ENCODE measurements around the gene MACF1.
"Not testable (repeated sequence)": the region's sequence is repeated elsewhere in the genome, so short reads cannot be mapped to it uniquely, and the experiment has no call there.

The MACF1 gene

DNA sequence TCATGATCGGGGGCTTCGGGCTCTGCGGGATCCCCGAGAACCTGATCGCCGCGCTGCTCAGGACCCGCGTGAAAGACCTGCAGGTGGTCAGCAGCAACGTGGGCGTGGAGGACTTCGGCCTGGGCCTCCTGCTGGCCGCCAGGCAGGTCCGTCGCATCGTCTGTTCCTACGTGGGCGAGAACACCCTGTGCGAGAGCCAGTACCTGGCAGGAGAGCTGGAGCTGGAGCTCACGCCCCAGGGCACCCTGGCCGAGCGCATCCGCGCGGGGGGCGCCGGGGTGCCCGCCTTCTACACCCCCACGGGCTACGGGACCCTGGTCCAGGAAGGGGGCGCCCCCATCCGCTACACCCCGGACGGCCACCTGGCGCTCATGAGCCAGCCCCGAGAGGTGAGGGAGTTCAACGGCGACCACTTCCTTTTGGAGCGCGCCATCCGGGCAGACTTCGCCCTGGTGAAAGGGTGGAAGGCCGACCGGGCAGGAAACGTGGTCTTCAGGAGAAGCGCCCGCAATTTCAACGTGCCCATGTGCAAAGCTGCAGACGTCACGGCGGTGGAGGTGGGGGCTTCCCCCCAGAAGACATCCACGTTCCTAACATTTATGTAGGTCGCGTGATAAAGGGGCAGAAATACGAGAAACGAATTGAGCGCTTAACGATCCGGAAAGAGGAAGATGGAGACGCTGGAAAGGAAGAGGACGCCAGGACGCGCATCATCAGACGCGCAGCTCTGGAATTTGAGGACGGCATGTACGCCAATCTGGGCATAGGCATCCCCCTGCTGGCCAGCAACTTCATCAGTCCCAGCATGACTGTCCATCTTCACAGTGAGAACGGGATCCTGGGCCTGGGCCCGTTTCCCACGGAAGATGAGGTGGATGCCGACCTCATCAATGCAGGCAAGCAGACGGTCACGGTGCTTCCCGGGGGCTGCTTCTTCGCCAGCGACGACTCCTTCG, 310.9 kb downstream of the MACF1 start:
- not testable (repeated sequence) for DNase-seq

DNA sequence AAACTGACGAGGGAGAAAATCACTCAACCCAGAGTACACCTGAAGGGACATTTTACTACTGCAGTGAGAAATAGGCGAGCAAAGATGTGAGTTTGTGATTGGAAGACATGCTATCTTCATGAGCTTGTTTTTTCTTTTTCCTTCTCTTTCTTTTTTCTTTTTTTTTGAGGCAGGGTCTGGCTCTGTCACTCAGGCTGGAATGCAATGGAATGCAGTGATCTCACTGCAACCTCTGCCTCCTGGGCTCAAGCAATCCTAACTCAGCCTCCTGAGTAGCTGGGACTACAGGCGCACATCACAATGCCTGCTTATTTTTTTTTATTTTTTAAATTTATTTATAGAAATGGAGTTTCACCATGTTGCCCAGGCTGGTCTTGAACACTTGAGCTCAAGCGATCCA, 312.3 kb downstream of the MACF1 start:
- DNase-seq, result not testable (repeated sequence)

DNA sequence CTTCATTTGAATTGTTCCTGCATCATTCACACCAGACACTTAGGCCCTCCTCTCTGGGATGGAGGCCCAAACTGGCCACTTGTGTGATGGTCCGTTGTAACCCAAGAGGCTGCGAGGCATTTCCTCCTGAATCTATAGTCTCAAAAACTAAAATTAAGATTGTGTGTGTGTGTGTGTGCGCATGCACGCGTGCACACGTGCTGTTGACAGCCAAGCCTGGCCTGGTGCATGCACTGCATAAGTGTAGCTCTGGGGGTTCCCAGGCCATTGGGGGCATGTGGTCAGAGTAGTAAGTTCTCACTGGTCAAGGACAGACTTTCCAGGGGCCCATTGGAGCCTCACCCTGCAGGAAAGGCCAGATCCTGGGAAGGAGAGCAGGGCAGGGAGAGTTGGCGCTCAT, 313.4 kb downstream of the MACF1 start:
- DNase-seq, result not testable (repeated sequence)

DNA sequence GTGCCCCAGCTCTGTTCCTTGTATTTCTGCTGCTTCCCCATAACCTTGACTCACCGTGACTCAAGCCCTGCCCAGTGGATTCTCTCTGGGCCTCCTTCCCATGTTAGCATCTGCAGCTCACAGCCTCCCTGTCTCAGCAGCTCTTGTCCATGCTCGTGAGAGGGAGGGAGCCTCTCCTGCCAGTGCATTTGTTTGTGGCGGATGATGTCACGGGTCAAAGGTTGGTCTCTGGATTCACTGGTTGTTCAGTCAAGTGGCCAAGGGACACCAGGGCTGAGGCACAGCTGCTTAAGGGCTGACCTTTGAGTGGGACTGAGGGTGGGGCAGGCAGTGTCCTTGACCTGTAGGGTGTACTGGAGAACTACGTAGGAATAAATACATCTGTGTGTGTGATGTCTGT, 314.9 kb downstream of the MACF1 start:
- DNase-seq, result not testable (repeated sequence)

DNA sequence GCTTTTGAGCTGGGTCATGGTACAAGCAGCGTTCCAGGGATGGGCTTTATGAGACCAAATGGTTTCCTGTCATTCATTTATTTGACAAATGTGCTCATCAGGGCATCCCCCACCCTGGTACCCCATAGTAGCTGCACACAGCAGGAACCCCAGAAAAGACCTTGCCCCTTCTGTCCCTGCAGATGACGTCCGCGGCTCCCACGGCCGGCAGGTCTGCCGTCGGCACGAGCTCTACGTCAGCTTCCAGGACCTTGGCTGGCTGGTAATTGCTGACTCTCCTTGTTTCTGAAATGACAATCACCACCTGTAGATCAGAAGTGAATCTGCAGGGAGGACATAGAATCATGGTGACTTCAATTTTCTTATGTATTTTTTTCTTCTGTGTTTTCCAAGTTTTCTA, 317.7 kb downstream of the MACF1 start:
- DNase-seq, result not testable (repeated sequence)

DNA sequence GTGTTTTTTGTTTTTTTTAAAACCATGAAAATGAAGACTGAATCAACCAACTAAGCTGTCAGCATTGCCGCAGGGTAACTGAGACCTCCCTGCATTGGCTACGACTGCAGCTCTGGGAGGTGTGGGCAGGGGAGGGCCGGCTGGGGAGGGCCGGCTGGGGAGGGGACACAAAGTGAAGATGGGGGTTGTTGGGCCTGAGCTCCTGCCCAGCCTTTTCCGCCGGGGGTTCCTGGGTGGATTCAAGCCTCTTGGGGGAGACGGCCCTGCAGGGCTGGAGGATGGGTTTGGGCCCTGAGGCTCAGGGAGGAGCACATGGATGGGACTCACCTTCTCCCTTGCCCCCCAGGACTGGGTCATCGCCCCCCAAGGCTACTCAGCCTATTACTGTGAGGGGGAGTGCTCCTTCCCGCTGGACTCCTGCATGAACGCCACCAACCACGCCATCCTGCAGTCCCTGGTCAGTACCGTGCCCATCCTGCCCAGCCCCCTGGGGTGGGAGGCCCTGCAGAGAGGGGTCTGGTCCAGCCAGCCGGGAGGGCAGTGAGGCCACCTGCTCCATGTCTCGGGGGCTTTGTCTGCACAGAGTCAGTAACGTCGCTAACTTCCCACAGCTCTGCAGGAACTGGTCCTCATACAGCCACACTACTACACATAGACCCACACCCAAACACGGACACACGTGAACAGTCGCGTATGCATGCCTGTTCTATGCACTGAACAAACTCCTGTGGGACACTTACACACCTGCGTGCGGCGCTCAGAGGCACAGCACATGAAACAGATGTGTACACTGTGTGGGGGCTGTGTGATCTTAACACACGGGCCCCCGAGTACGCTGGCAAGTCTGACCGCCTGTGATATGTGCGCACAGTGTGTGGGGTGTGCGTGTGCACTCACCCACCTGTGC, 318.4 kb downstream of the MACF1 start:
- no peak for DNase-seq

DNA sequence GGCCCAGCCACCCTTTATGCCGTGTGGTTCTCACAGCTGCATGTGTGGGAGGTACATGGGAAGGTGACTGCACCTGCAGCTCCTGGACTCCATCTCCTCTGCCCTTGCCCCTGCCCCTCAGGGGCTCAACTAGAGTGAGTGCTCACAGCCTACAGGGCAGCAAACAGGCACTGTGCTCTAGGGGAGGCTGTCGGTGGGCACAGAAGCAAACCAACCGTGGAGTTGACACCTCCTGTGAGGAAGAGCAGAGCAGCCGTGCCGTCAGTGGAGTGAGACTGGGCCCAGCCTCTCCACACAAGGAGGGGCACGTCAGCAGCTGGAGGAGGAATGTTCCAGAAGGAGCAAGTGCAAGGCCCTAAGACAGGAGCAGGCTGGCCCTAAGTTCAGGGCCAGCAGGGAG, 319.7 kb downstream of the MACF1 start:
- no peak for DNase-seq

DNA sequence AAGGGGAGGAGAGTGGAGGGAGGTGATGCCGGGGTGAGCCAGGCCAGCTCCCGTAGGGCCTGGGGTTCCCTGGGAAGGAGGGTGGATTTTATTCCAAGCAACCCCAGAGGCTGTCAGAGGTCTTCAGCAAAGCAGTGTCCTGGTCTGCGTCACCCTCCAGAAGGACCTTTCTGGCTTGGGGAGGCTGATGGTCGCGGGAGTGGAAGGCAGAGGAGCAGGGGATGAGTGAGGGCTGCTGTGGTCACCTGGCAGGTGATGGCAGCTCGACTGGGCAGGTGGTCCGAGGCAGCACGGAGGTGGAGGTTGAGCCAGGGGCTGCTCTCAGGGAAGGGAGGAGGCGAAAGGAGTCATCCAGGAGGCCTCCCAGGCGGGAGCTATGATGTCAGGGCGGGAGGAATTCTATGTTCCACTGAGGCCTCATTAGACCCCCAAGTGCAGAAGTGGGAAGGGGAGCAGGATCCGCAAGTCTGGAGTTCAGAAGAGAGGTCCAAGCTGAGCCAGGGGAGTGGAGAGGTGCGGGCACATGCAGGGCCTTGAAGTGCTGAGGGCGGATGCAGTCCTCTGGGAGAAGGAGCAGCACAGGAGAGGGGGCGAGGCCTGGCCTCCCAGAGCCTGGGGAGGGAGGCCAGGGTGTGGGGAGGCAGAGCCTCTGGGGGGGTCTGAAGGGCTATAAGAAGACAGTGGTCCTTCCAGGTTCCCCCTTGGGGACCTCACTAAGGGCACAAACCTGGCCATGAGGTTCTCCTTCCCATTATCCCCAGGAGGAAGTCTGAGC, 320.3 kb downstream of the MACF1 start:
- DNase-seq, result no peak

DNA sequence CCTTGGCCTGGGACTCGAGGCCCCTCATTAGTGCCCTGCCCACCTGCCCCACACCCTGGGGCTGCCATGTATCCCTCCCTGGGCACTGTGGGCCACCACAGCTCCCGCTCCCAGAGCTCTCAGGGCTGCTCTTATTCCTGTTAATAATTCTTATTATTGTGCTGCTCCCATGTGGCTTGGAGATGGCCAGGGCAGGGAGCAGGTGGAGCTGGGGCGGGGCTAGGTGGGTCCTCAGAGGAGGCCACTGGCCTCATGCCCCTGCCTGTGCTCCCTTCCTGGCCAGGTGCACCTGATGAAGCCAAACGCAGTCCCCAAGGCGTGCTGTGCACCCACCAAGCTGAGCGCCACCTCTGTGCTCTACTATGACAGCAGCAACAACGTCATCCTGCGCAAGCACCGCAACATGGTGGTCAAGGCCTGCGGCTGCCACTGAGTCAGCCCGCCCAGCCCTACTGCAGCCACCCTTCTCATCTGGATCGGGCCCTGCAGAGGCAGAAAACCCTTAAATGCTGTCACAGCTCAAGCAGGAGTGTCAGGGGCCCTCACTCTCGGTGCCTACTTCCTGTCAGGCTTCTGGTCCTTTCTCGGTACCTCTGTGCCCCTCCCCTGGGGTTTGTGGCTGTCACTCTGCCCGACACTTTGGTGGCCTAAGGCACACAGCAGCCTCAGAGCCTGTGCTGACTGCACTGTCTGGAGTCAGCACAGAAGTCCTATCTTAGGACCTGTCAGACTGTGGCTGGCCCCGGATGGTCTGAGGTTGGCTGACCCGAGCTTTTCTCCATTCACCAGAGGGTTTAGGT, 321.1 kb downstream of the MACF1 start:
- DNase-seq, result no peak

DNA sequence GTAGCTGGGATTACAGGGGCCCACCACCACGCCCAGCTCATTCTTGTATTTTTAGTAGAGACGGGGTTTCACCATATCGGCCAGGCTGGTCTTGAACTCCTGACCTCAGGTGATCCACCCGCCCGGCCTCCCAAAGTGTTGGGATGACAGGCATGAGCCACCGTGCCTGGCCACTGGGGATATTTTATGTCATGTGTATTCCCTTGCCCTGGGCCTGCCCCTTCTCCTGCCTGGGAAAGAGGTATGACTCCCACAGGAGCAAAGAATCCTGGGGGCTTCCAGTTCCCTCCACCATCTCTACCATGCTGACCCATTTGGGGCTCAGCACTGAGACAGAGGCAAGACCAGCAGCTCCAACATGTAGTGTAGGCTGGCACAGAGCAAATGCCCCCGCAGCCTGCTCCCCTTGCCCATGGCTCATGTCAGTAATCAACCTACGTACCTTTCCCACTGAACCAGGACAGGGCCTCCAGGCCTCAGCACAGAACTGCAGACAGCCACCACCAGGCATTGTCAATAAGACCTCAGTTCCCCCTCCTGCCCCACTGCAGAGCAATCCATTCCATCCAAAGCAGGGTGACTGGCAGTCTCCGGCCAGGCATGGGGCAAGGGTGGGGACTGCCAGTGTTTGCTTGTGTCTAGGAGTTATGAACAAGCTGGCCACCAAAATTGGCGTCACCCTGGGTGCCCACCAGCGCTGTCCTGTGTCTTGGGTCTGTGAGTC, 322.1 kb downstream of the MACF1 start:
- DNase-seq, result no peak

DNA sequence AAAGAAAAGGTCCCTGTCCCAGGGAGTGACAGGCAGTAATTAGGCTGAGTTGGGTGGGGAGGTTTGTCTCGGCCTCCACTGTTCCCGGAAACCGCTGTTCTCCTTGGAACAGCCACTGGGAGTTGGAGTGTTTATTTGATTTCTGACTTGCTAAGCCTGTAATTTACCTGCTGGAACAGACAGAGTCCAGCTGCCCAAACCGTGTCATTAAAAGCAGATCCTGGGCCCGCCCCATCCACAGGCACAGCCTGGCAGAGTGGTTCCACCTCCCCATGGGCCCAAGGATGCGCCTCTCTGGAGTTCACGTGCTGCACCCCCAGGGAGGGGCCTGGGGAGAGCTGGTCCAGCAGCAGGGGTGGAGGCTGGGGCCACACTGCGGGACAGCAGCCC, 322.7 kb downstream of the MACF1 start:
- not testable (repeated sequence) for DNase-seq

DNA sequence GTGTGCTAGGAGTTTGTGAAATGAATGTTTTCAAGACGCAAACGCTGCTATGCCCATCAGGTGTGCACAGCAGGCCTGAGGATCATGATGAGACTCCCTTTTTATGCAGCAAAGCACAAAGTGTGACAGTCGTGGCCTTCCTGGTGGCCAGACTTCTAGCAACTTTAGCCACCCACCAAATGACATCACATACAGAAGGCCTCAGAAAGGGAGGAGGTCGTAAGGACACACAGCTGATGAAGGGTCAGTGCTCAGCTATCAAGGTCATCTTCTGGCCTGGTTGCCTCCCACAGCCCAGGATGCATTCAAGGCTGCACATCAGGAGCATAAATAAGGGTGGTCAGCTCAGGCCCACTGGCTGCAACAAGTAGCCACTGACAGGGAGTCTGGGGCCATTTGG, 323.6 kb downstream of the MACF1 start:
- DNase-seq, result no peak

DNA sequence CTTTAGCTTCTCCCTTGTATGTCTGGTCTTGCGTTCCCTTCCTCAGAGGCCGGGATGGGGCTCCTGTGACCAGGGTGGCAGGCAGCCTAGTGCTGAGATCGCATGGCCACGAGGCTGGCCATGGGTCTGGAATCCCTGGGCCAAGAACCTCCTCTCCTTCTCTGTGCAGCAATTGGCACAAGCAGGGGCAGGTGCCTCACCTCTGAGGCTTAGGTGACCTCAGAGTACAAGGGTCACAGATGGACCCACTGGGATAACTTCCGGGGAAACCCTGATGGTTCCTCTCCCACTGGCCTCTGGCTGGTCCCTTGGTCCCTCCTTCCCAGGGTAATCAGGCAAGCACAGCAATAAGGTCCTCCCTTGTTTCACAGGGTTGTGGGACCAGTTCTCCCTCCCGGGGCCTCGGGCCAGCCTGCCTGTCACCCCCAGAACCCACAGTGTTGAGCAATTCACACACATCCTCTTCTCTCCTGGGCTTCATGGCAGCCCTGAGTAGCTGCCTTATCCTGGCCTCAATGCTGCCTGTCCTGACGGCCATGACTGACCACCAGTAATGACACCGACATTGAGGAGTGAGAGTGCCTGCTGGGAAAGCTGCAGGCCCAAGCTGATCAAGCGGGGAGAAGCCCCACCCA, 325.5 kb downstream of the MACF1 start:
- peak in 1 of 14 donors; percentile 15 for DNase-seq

DNA sequence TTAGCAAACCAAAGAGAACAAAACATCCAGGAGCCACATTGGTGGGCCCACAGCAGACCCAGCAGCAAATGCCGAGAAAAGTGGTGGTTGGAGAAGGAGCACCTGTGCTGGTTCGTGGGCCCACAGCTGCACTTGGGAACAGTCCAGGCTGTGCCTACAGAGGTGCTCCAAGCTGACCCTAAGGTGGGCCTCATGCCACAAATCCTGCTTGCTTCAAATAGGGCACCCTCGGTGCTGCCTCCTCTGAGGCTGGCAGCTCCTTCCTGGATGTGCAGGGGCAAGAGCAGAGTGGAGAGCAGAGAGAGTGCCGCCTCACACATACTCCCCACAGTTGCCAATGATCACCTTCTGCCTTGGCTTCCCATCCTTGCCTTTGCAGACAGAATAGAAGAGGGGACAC, 327.0 kb downstream of the MACF1 start:
- DNase-seq, result no peak

DNA sequence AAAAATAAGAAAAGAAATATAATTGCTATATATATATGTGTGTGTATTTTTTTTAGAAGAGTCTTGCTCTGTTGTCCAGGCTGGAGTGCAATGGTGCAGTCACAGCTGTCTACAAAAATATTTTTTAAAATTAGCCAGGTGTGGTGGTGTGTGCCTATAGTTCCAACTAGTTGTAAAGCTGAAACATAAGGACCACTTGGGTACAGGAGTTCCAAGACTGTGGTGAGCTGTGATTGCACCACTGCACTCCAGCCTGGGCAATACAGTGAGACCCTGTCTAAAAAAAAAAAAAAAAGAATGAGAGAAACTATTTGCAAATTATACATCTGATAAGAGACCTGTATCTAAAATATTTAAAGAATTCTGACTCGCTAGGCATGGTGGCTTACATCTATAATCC, 328.9 kb downstream of the MACF1 start:
- DNase-seq, result no peak

All from C1 segment of cervical spinal cord (tissue), 14 donors.